GM23338 (cell line): ENCODE measurements around the gene MAPRE2. TPM values are rescaled to one million over a fixed set of nuclear protein-coding genes. Genes with fewer than 3 reads are reported as not detected.

Experiments used
- ATAC-seq: fragments of 200-7000 bp; cut with Tn5 transposase; 3 replicates; pipeline ENCODE4 v1.9.1; 2020
- DNase-seq: peaks from one replicate; pipeline ENCODE4 v3.0.0-alpha.2; 2015; ENCODE audit warnings: low spot score
- H2AFZ ChIP-seq: fragments of 200-600 bp; sonication (generic); 2 replicates; pipeline ENCODE4 v1.8.0; 2016; ENCODE audit warnings: antibody characterized with exemption, mild to moderate bottlenecking, moderate library complexity
- H3F3A ChIP-seq: fragments of 200-600 bp; sonication (generic); replicated peaks from 2 replicates; pipeline ENCODE4 v1.8.0; 2017; ENCODE audit warnings: antibody characterized with exemption, mixed run types, low read depth
- H3K27ac ChIP-seq: fragments of 200-600 bp; sonication (generic); 2 replicates; pipeline ENCODE4 v1.6.1; 2016; ENCODE audit warnings: low read depth
- H3K27me3 ChIP-seq: fragments of 200-600 bp; sonication (generic); 2 replicates; pipeline ENCODE4 v1.8.0; 2016; ENCODE audit warnings: mild to moderate bottlenecking, mixed run types, moderate library complexity; ENCODE audit not compliant: insufficient read depth
- H3K36me3 ChIP-seq: fragments of 200-600 bp; sonication (generic); 2 replicates; pipeline ENCODE4 v1.8.0; 2016; ENCODE audit warnings: mild to moderate bottlenecking; ENCODE audit not compliant: insufficient read depth
- H3K4me1 ChIP-seq: fragments of 200-600 bp; sonication (generic); 2 replicates; pipeline ENCODE4 v1.8.0; 2016; ENCODE audit warnings: mild to moderate bottlenecking, moderate library complexity; ENCODE audit not compliant: insufficient read depth
- H3K4me2 ChIP-seq: fragments of 200-600 bp; sonication (generic); 2 replicates; pipeline ENCODE4 v1.7.1; 2017; ENCODE audit warnings: mixed run types
- H3K4me3 ChIP-seq: fragments of 200-600 bp; sonication (generic); 2 replicates; pipeline ENCODE4 v1.6.1; 2016; ENCODE audit warnings: mixed run types
- H3K79me2 ChIP-seq: fragments of 200-600 bp; sonication (generic); replicated peaks from 2 replicates; pipeline ENCODE4 v1.8.0; 2017; ENCODE audit warnings: mild to moderate bottlenecking; ENCODE audit not compliant: insufficient read depth
- H3K9me2 ChIP-seq: fragments of 200-600 bp; sonication (generic); 2 replicates; pipeline ENCODE4 v1.8.0; 2017; ENCODE audit not compliant: insufficient read depth
- H4K20me1 ChIP-seq: fragments of 200-600 bp; sonication (generic); replicated peaks from 2 replicates; pipeline ENCODE4 v1.8.0; 2017; ENCODE audit warnings: mild to moderate bottlenecking; ENCODE audit not compliant: insufficient read depth
- H3K27ac Mint-ChIP-seq: 2 replicates; pipeline ENCODE4 v1.8.0; 2020; ENCODE audit warnings: inconsistent platforms, mild to moderate bottlenecking, moderate library complexity, mixed read lengths
- H3K27me3 Mint-ChIP-seq: 3 replicates; pipeline ENCODE4 v1.8.0; 2022; ENCODE audit warnings: low read depth, mild to moderate bottlenecking, moderate library complexity, mixed read lengths, inconsistent platforms; ENCODE audit not compliant: insufficient read depth, poor library complexity
- H3K36me3 Mint-ChIP-seq: 3 replicates; pipeline ENCODE4 v1.8.0; 2021; ENCODE audit warnings: low read depth, mild to moderate bottlenecking, inconsistent platforms, moderate library complexity, mixed read lengths
- H3K4me1 Mint-ChIP-seq: 3 replicates; pipeline ENCODE4 v1.8.0; 2020; ENCODE audit warnings: mild to moderate bottlenecking, inconsistent platforms, mixed read lengths
- H3K4me3 Mint-ChIP-seq: 3 replicates; pipeline ENCODE4 v1.8.0; 2021; ENCODE audit warnings: moderate library complexity, mild to moderate bottlenecking, inconsistent platforms, mixed read lengths
- H3K9me3 Mint-ChIP-seq: 3 replicates; pipeline ENCODE4 v1.8.0; 2020; ENCODE audit warnings: moderate library complexity, mild to moderate bottlenecking, inconsistent platforms, mixed read lengths
- EZH2 ChIP-seq: fragments of 200-600 bp; sonication (generic); IDR thresholded peaks from one replicate; pipeline ENCODE4 v1.8.0; 2017; ENCODE audit warnings: antibody characterized with exemption, mild to moderate bottlenecking, low read depth; ENCODE audit not compliant: unreplicated experiment
- EZH2phosphoT487 ChIP-seq: fragments of 200-600 bp; sonication (generic); IDR thresholded peaks from one replicate; pipeline ENCODE4 v1.8.1; 2018; ENCODE audit warnings: antibody characterized with exemption; ENCODE audit not compliant: unreplicated experiment
- POLR2AphosphoS5 ChIP-seq: IDR thresholded peaks from 2 replicates; pipeline ENCODE4 v1.6.1; 2016; ENCODE audit warnings: antibody characterized with exemption, low read depth
- STAT1 ChIP-seq: IDR thresholded peaks from one replicate; pipeline ENCODE4 v1.6.1; 2016; ENCODE audit warnings: antibody characterized with exemption; ENCODE audit not compliant: unreplicated experiment
- ZNF331 ChIP-seq: fragments of 250-450 bp; sonication (Bioruptor Pico); IDR thresholded peaks from 2 replicates; pipeline ENCODE4 v1.5.0; 2020; ENCODE audit warnings: low read depth, mild to moderate bottlenecking, moderate library complexity
- polyA plus RNA-seq: library from polyadenylated mRNA; unstranded; fragments of >200 nt; fragmentation: Nextera tagmentation; extraction: Ambion mirVana; gene quantifications from 2 replicates; pipeline ENCODE4 v1.2.1, GENCODE V29; 2016
- total RNA-seq: library from RNA; depleted of rRNA; stranded (reverse); fragments of >200 nt; shearing (Covaris generic); gene quantifications from 2 replicates; pipeline ENCODE4 v1.2.3, GENCODE V29; 2014
- TF ChIP-seq, protein P1 (sequence below), 2 experiments: fragments of 200-600 bp in 1 of 2; sonication (generic) in 1 of 2; conservative IDR thresholded peaks; 2 replicates each; pipeline versions ENCODE4 v1.5.1 to v1.6.1; 2016 to 2017; ENCODE audit warnings: antibody characterized with exemption in 2 of 2, low read depth in 2 of 2, mild to moderate bottlenecking in 2 of 2, moderate library complexity in 1 of 2
- TF ChIP-seq, protein P2 (sequence below): fragments of 250-450 bp; sonication (Bioruptor Pico); IDR thresholded peaks from 2 replicates; pipeline ENCODE4 v1.5.0; 2020; ENCODE audit warnings: mild to moderate bottlenecking, moderate library complexity

Gene MAPRE2
- total and polyA plus RNA-seq, 2 experiments from 2014 or later = 17.8 to 40.4 TPM

DNA sequence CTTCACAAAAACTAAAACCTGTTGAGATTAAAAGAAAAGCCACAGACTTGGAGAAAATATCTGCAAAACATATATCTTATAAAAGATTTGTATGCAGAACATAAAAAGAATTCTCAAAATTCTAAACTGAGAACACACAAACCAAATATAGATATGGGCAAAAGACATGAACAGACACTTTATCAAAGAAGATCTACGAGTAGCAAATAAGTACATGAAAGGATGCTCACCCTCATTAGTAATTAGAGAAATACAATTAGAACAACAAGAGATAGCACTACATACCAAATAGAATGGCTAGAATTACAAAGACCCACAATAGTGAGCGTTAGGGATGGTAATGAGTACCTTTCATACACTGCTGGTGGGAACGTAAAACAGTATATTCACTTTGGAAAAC is 135.7 kb downstream of the MAPRE2 start:
- H4K20me1 ChIP-seq = no peaks in the 10 kb centered on the region
- no peak overlapping the region for H3K4me3 Mint-ChIP-seq
- TF ChIP-seq EZH2 (no peak), POLR2AphosphoS5 (no peak), ZNF331 (CRISPR knock-in tag) (no peak)
- TF ChIP-seq, protein P1, sequence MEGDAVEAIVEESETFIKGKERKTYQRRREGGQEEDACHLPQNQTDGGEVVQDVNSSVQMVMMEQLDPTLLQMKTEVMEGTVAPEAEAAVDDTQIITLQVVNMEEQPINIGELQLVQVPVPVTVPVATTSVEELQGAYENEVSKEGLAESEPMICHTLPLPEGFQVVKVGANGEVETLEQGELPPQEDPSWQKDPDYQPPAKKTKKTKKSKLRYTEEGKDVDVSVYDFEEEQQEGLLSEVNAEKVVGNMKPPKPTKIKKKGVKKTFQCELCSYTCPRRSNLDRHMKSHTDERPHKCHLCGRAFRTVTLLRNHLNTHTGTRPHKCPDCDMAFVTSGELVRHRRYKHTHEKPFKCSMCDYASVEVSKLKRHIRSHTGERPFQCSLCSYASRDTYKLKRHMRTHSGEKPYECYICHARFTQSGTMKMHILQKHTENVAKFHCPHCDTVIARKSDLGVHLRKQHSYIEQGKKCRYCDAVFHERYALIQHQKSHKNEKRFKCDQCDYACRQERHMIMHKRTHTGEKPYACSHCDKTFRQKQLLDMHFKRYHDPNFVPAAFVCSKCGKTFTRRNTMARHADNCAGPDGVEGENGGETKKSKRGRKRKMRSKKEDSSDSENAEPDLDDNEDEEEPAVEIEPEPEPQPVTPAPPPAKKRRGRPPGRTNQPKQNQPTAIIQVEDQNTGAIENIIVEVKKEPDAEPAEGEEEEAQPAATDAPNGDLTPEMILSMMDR (conservative IDR thresholded peaks at IDR 0.05; ENCODE audit: low read depth in 2 of 2) = no peak
- no peaks in the 10 kb centered on the region for H3K36me3 ChIP-seq
- no peaks in the 10 kb centered on the region for H3K27me3 Mint-ChIP-seq
- no peak overlapping the region for H2AFZ ChIP-seq
- no peaks in the 10 kb centered on the region for H3K9me2 ChIP-seq
- ATAC-seq (no peak), DNase-seq (no peak)
- H3K79me2 ChIP-seq = no peaks in the 10 kb centered on the region
- peaks cover 15% of the 10 kb centered on the region for H3K4me1 ChIP-seq
- no peaks in the 10 kb centered on the region for H3F3A ChIP-seq
- no peak overlapping the region for H3K4me3 ChIP-seq
- peaks cover 8% of the 10 kb centered on the region; the same call in 2 of the 3 replicates for H3K9me3 Mint-ChIP-seq
- H3K4me1 Mint-ChIP-seq = peaks cover 12% of the 10 kb centered on the region; the same call in 2 of the 3 replicates
- no peak overlapping the region for H3K4me2 ChIP-seq
- no peak overlapping the region for H3K27ac ChIP-seq
- H3K36me3 Mint-ChIP-seq = peaks cover 4% of the 10 kb centered on the region; the same call in 2 of the 3 replicates
- no peak overlapping the region for H3K27ac Mint-ChIP-seq
- no peaks in the 10 kb centered on the region for H3K27me3 ChIP-seq

DNA sequence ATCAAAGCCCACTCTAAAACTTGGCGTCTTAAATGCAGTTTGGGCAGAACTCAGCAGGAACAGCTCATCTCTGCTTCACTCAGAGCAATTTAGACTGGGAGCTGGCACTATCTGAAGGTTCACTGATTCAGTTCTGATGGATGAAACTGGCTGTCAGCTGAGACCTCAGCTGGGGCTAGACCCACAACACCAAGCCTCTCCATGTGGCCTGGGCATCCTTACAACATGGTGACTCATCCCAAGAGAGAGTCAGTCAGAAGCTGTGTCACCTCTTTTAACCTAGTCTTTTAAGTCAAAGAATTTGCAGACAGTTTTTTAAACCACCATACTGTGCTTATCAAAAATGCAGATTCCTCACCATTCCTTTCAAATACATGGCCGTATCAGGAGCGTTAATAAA is 137.0 kb downstream of the MAPRE2 start:
- Mint-ChIP-seq H3K27ac (no peak overlapping the region), H3K36me3 (peaks cover 4% of the 10 kb centered on the region; the same call in 2 of the 3 replicates), H3K9me3 (peaks cover 8% of the 10 kb centered on the region), H3K4me1 (peaks cover 3% of the 10 kb centered on the region; the same call in 1 of the 3 replicates), H3K4me3 (no peak overlapping the region), H3K27me3 (no peaks in the 10 kb centered on the region)
- H3F3A ChIP-seq = no peaks in the 10 kb centered on the region
- DNase-seq = no peak
- H4K20me1 ChIP-seq = no peaks in the 10 kb centered on the region
- H3K36me3 ChIP-seq = no peaks in the 10 kb centered on the region
- no peaks in the 10 kb centered on the region for H3K27me3 ChIP-seq
- H3K4me1 ChIP-seq = peaks cover 4% of the 10 kb centered on the region; the same call in 1 of the 2 replicates
- no peak overlapping the region; the same call in 1 of the 2 replicates for H2AFZ ChIP-seq
- no peak for ATAC-seq
- H3K79me2 ChIP-seq = no peaks in the 10 kb centered on the region
- no peak overlapping the region for H3K27ac ChIP-seq
- H3K4me3 ChIP-seq = no peak overlapping the region
- no peak overlapping the region for H3K4me2 ChIP-seq
- no peaks in the 10 kb centered on the region for H3K9me2 ChIP-seq
- TF ChIP-seq STAT1 = no peak
- TF ChIP-seq, protein P2, sequence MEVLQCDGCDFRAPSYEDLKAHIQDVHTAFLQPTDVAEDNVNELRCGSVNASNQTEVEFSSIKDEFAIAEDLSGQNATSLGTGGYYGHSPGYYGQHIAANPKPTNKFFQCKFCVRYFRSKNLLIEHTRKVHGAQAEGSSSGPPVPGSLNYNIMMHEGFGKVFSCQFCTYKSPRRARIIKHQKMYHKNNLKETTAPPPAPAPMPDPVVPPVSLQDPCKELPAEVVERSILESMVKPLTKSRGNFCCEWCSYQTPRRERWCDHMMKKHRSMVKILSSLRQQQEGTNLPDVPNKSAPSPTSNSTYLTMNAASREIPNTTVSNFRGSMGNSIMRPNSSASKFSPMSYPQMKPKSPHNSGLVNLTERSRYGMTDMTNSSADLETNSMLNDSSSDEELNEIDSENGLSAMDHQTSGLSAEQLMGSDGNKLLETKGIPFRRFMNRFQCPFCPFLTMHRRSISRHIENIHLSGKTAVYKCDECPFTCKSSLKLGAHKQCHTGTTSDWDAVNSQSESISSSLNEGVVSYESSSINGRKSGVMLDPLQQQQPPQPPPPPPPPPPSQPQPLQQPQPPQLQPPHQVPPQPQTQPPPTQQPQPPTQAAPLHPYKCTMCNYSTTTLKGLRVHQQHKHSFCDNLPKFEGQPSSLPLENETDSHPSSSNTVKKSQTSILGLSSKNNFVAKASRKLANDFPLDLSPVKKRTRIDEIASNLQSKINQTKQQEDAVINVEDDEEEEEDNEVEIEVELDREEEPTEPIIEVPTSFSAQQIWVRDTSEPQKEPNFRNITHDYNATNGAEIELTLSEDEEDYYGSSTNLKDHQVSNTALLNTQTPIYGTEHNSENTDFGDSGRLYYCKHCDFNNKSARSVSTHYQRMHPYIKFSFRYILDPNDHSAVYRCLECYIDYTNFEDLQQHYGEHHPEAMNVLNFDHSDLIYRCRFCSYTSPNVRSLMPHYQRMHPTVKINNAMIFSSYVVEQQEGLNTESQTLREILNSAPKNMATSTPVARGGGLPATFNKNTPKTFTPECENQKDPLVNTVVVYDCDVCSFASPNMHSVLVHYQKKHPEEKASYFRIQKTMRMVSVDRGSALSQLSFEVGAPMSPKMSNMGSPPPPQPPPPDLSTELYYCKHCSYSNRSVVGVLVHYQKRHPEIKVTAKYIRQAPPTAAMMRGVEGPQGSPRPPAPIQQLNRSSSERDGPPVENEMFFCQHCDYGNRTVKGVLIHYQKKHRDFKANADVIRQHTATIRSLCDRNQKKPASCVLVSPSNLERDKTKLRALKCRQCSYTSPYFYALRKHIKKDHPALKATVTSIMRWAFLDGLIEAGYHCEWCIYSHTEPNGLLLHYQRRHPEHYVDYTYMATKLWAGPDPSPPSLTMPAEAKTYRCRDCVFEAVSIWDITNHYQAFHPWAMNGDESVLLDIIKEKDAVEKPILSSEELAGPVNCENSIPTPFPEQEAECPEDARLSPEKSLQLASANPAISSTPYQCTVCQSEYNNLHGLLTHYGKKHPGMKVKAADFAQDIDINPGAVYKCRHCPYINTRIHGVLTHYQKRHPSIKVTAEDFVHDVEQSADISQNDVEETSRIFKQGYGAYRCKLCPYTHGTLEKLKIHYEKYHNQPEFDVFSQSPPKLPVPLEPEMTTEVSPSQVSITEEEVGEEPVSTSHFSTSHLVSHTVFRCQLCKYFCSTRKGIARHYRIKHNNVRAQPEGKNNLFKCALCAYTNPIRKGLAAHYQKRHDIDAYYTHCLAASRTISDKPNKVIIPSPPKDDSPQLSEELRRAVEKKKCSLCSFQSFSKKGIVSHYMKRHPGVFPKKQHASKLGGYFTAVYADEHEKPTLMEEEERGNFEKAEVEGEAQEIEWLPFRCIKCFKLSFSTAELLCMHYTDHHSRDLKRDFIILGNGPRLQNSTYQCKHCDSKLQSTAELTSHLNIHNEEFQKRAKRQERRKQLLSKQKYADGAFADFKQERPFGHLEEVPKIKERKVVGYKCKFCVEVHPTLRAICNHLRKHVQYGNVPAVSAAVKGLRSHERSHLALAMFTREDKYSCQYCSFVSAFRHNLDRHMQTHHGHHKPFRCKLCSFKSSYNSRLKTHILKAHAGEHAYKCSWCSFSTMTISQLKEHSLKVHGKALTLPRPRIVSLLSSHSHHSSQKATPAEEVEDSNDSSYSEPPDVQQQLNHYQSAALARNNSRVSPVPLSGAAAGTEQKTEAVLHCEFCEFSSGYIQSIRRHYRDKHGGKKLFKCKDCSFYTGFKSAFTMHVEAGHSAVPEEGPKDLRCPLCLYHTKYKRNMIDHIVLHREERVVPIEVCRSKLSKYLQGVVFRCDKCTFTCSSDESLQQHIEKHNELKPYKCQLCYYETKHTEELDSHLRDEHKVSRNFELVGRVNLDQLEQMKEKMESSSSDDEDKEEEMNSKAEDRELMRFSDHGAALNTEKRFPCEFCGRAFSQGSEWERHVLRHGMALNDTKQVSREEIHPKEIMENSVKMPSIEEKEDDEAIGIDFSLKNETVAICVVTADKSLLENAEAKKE (CRISPR knock-in tag) = no peak
- no peak for TF ChIP-seq EZH2
- TF ChIP-seq, protein P1 (conservative IDR thresholded peaks at IDR 0.05; ENCODE audit: low read depth in 2 of 2) = no peak
- no peak for TF ChIP-seq EZH2phosphoT487
